Calu3 (cell line): Measurements from ENCODE around the gene ZNF280D. TPM values are rescaled to one million over a fixed set of nuclear protein-coding genes. Genes with fewer than 3 reads are reported as not detected.
"Not testable (repeated sequence)": the region's sequence is repeated elsewhere in the genome, so short reads cannot be mapped to it uniquely, and the experiment has no call there.

Experiments
- Bru-seq: library from RNA; stranded (reverse); fragments of 400-500 nt; gene quantifications from one replicate; lab custom pipeline; 2021; lab: Mats Ljungman, UMichigan
- BruChase-seq, 2 experiments: library from RNA; stranded (reverse); fragments of 400-500 nt; gene quantifications; one replicate each; lab custom pipeline; 2021; lab: Mats Ljungman, UMichigan
- BruUV-seq: library from RNA; stranded (reverse); fragments of 400-500 nt; replicated peaks from 2 replicates; lab custom pipeline; 2021; lab: Mats Ljungman, UMichigan
- CTCF ChIA-PET: fragments of 300-600 bp; sonication (Branson Sonifier 250); formaldehyde crosslinking; loops from one replicate; lab custom pipeline; 2022; ENCODE audit warnings: antibody characterized with exemption; lab: Charles Lee
- DNase-seq: peaks from one replicate; pipeline ENCODE4 v3.0.0; 2022
- H3K27ac Mint-ChIP-seq: one replicate; pipeline ENCODE4 v1.8.0; 2022; ENCODE audit warnings: mixed read lengths; ENCODE audit not compliant: unreplicated experiment
- H3K27me3 Mint-ChIP-seq: one replicate; pipeline ENCODE4 v1.8.0; 2022; ENCODE audit warnings: mixed read lengths; ENCODE audit not compliant: unreplicated experiment
- H3K36me3 Mint-ChIP-seq: one replicate; pipeline ENCODE4 v1.8.0; 2022; ENCODE audit warnings: mild to moderate bottlenecking, moderate library complexity, mixed read lengths; ENCODE audit not compliant: insufficient read depth, unreplicated experiment
- H3K4me1 Mint-ChIP-seq: one replicate; pipeline ENCODE4 v1.8.0; 2022; ENCODE audit warnings: mild to moderate bottlenecking, low read depth, mixed read lengths; ENCODE audit not compliant: unreplicated experiment
- H3K4me3 Mint-ChIP-seq: one replicate; pipeline ENCODE4 v1.8.0; 2022; ENCODE audit warnings: mild to moderate bottlenecking, low read depth, moderate library complexity, mixed read lengths; ENCODE audit not compliant: unreplicated experiment
- H3K9me3 Mint-ChIP-seq: one replicate; pipeline ENCODE4 v1.8.0; 2022; ENCODE audit warnings: low read depth, mixed read lengths; ENCODE audit not compliant: unreplicated experiment
- CTCF ChIP-seq: fragments of 200-600 bp; IDR thresholded peaks from one replicate; pipeline ENCODE4 v1.8.0; 2022; ENCODE audit warnings: antibody characterized with exemption; ENCODE audit not compliant: unreplicated experiment
- intact Hi-C: fragments of 100-400 bp; cut with micrococcal nuclease; formaldehyde crosslinking; loops from one replicate; pipeline ENCODE4 v1.10.0; 2022; ENCODE audit not compliant: unreplicated experiment
- long read RNA-seq: library from polyadenylated mRNA; stranded (forward); transcript quantifications from one replicate; pipeline ENCODE4 v2.0.0, GENCODE V29; 2022
- total RNA-seq: library from RNA; stranded (reverse); gene quantifications from 2 replicates; pipeline ENCODE4 v1.2.3, GENCODE V29; 2022

Gene ZNF280D
- total RNA-seq (36.0 and 40.3 TPM in 2 replicates), Bru-seq, nascent RNA (percentile 82 among the genes with signal in this experiment), BruChase-seq, experiment 1, labeled RNA remaining after a 6-hour chase (percentile 75 among the genes with signal in this experiment), BruChase-seq, experiment 2, labeled RNA remaining after a 2-hour chase (percentile 85 among the genes with signal in this experiment)
- long read RNA-seq, partial matches to known transcripts: 3 of 6 reads
- long read RNA-seq, other reads (novel, unspliced or antisense): 2 of 6 reads

- Mint-ChIP-seq H3K27me3 (no peaks in the 10 kb centered on the region), H3K27ac (peak within 1 kb of the TSS; percentile 94), H3K4me1 (peaks cover 9% of the 10 kb centered on the region), H3K36me3 (peaks cover 26% of the 10 kb centered on the region), H3K9me3 (peaks cover 2% of the 10 kb centered on the region), H3K4me3 (peak within 1 kb of the TSS; percentile 93)
- CTCF ChIA-PET: interaction anchor here (0.5 to 1.4 kb wide), 2 partner anchors 26 to 668 kb away, joined by 3 to 4 read pairs; no protein-coding TSS in a partner anchor
- intact Hi-C loops: loop anchor here (5.0 to 10.0 kb wide), 3 partner anchors 59 to 239 kb away; no protein-coding TSS in a partner anchor
- TF ChIP-seq CTCF: no peak
- TSS peak; percentile 86 for BruUV-seq
- DNase-seq: peak; percentile 88
Measured at GRCh38 chr15:56733136-56734012, at the start of gene ZNF280D. Gene ZNF280D, minus strand, starts transcription at chr15:56733509. Its CDS starts 26,400 bp downstream, at chr15:56707109.

- CTCF ChIA-PET: no interaction called here
- Mint-ChIP-seq H3K27ac (no peak overlapping the region), H3K27me3 (no peaks in the 10 kb centered on the region), H3K36me3 (no peaks in the 10 kb centered on the region), H3K4me3 (no peak overlapping the region), H3K9me3 (no peaks in the 10 kb centered on the region), H3K4me1 (no peaks in the 10 kb centered on the region)
- TF ChIP-seq CTCF: no peak
- intact Hi-C loops: no loop called here
- BruUV-seq: no TSS peak
- DNase-seq: no peak
Measured at GRCh38 chr15:56782306-56782705, 49.0 kb upstream of the ZNF280D start.

- DNase-seq: no peak
- no peaks in the 10 kb centered on the region for H3K4me1 Mint-ChIP-seq
- intact Hi-C loops: no loop called here
- no peaks in the 10 kb centered on the region for H3K27me3 Mint-ChIP-seq
- no peaks in the 10 kb centered on the region for H3K9me3 Mint-ChIP-seq
- no peak for TF ChIP-seq CTCF
- no peaks in the 10 kb centered on the region for H3K36me3 Mint-ChIP-seq
- no peak overlapping the region for H3K27ac Mint-ChIP-seq
- H3K4me3 Mint-ChIP-seq: no peak overlapping the region
- CTCF ChIA-PET: no interaction called here
- BruUV-seq: no TSS peak
Measured at GRCh38 chr15:56781666-56782065, 48.4 kb upstream of the ZNF280D start.

GRCh38 chr15:56780102-56780725 is 46.9 kb upstream of the ZNF280D start:
- H3K9me3 Mint-ChIP-seq, H3K27me3 Mint-ChIP-seq, H3K36me3 Mint-ChIP-seq, BruUV-seq, H3K27ac Mint-ChIP-seq, H3K4me3 Mint-ChIP-seq, H3K4me1 Mint-ChIP-seq, DNase-seq, intact Hi-C loops: not testable (repeated sequence)
- CTCF ChIA-PET: interaction anchor here (0.6 kb wide), 1 partner anchor 1008 kb away, joined by 5 read pairs; no protein-coding TSS in a partner anchor

GRCh38 chr15:56779449-56779848 is 46.1 kb upstream of the ZNF280D start:
- H3K27me3 Mint-ChIP-seq, BruUV-seq, H3K36me3 Mint-ChIP-seq, H3K27ac Mint-ChIP-seq, H3K4me3 Mint-ChIP-seq, H3K4me1 Mint-ChIP-seq, intact Hi-C loops, H3K9me3 Mint-ChIP-seq, DNase-seq, CTCF ChIA-PET: not testable (repeated sequence)
